Loucy (cell line): ENCODE data around the gene STOM.

Source experiments
- H2AFZ ChIP-seq: fragments of 200-600 bp; sonication (generic); 2 replicates; pipeline ENCODE4 v1.6.0; 2016; ENCODE audit warnings: antibody characterized with exemption, mild to moderate bottlenecking, low read length, moderate library complexity
- H3F3A ChIP-seq: fragments of 200-600 bp; 2 replicates; pipeline ENCODE4 v1.6.0; 2016; ENCODE audit warnings: antibody characterized with exemption, low read depth, mild to moderate bottlenecking
- H3K27me3 ChIP-seq: fragments of 200-600 bp; sonication (generic); 2 replicates; pipeline ENCODE4 v1.6.1; 2014; ENCODE audit warnings: low read length, mild to moderate bottlenecking; ENCODE audit not compliant: insufficient read depth, poor library complexity, severe bottlenecking
- H3K36me3 ChIP-seq: fragments of 200-600 bp; sonication (generic); 2 replicates; pipeline ENCODE4 v1.6.1; 2016; ENCODE audit warnings: low read length; ENCODE audit not compliant: insufficient read depth
- H3K4me1 ChIP-seq: fragments of 200-600 bp; sonication (generic); 2 replicates; pipeline ENCODE4 v1.5.1; 2014; ENCODE audit warnings: low read length, mild to moderate bottlenecking; ENCODE audit not compliant: insufficient read depth, poor library complexity, severe bottlenecking
- H3K4me2 ChIP-seq: fragments of 200-600 bp; sonication (generic); 2 replicates; pipeline ENCODE4 v1.6.0; 2014; ENCODE audit warnings: antibody characterized with exemption, low read length, low read depth, mild to moderate bottlenecking; ENCODE audit not compliant: poor library complexity, severe bottlenecking
- H3K4me3 ChIP-seq: fragments of 200-600 bp; sonication (generic); 2 replicates; pipeline ENCODE4 v1.5.1; 2014; ENCODE audit warnings: low read length, mild to moderate bottlenecking, mixed read lengths; ENCODE audit not compliant: poor library complexity, severe bottlenecking
- H3K79me2 ChIP-seq: fragments of 200-600 bp; sonication (generic); 2 replicates; pipeline ENCODE4 v1.6.1; 2014; ENCODE audit warnings: low read length; ENCODE audit not compliant: insufficient read depth
- H3K9ac ChIP-seq: fragments of 200-600 bp; sonication (generic); 2 replicates; pipeline ENCODE4 v1.6.0; 2014; ENCODE audit warnings: mild to moderate bottlenecking, low read depth, low read length, moderate library complexity; ENCODE audit not compliant: poor library complexity, severe bottlenecking
- H3K9me2 ChIP-seq: fragments of 200-600 bp; sonication (generic); replicated peaks from 2 replicates; pipeline ENCODE4 v1.6.1; 2016; ENCODE audit warnings: low read depth, low read length, mixed read lengths
- H3K9me3 ChIP-seq: fragments of 200-600 bp; sonication (generic); 2 replicates; pipeline ENCODE4 v1.6.1; 2014; ENCODE audit warnings: mild to moderate bottlenecking, antibody characterized with exemption, low read length, low read depth; ENCODE audit not compliant: insufficient read depth
- H4K20me1 ChIP-seq: fragments of 200-600 bp; sonication (generic); 2 replicates; pipeline ENCODE4 v1.6.0; 2014; ENCODE audit warnings: antibody characterized with exemption, low read length, mild to moderate bottlenecking; ENCODE audit not compliant: insufficient read depth, poor library complexity, severe bottlenecking
- CTCF ChIP-seq: fragments of 200-600 bp; sonication (generic); conservative IDR thresholded peaks from 2 replicates; pipeline ENCODE4 v1.5.1; 2014; ENCODE audit warnings: mild to moderate bottlenecking, antibody characterized with exemption, low read length
- EZH2phosphoT487 ChIP-seq: fragments of 200-600 bp; IDR thresholded peaks from 2 replicates; pipeline ENCODE4 v1.6.1; 2018; ENCODE audit warnings: antibody characterized with exemption, mild to moderate bottlenecking, moderate library complexity, borderline replicate concordance

The STOM gene

GRCh38 chr9:121325387-121325786 lies 44.7 kb downstream of the STOM start:
- H3K4me2 ChIP-seq = no peak overlapping the region
- H3F3A ChIP-seq = 0 out of 2 replicates have a peak, but pooled peaks cover 4% of the 10 kb centered on the region
- H3K9me3 ChIP-seq = no peaks in the 10 kb centered on the region
- H3K9ac ChIP-seq = no peak overlapping the region
- H3K4me1 ChIP-seq = peaks cover 16% of the 10 kb centered on the region
- peaks cover 4% of the 10 kb centered on the region; the same call in 1 of the 2 replicates for H3K36me3 ChIP-seq
- TF ChIP-seq CTCF (no peak), EZH2phosphoT487 (no peak)
- no peaks in the 10 kb centered on the region for H3K27me3 ChIP-seq
- no peaks in the 10 kb centered on the region for H4K20me1 ChIP-seq
- no peak overlapping the region for H2AFZ ChIP-seq
- no peaks in the 10 kb centered on the region for H3K79me2 ChIP-seq
- no peak overlapping the region for H3K4me3 ChIP-seq
- H3K9me2 ChIP-seq = no peaks in the 10 kb centered on the region

GRCh38 chr9:121324755-121325154 lies 45.3 kb downstream of the STOM start:
- H3K36me3 ChIP-seq = peaks cover 4% of the 10 kb centered on the region; the same call in 1 of the 2 replicates
- H3K4me2 ChIP-seq = no peak overlapping the region
- H3F3A ChIP-seq = 0 out of 2 replicates have a peak, but pooled peaks cover 4% of the 10 kb centered on the region
- H3K27me3 ChIP-seq = no peaks in the 10 kb centered on the region
- no peak overlapping the region for H2AFZ ChIP-seq
- no peaks in the 10 kb centered on the region for H4K20me1 ChIP-seq
- no peaks in the 10 kb centered on the region for H3K79me2 ChIP-seq
- H3K4me3 ChIP-seq = no peak overlapping the region
- no peaks in the 10 kb centered on the region for H3K9me3 ChIP-seq
- H3K9me2 ChIP-seq = no peaks in the 10 kb centered on the region
- no peak overlapping the region for H3K9ac ChIP-seq
- peaks cover 19% of the 10 kb centered on the region for H3K4me1 ChIP-seq
- TF ChIP-seq EZH2phosphoT487 (no peak), CTCF (no peak)

- H2AFZ ChIP-seq = no peak overlapping the region
- H3K36me3 ChIP-seq = peaks cover 4% of the 10 kb centered on the region; the same call in 1 of the 2 replicates
- H3K9me3 ChIP-seq = no peaks in the 10 kb centered on the region
- TF ChIP-seq EZH2phosphoT487 = no peak
- no peak for TF ChIP-seq CTCF
- H3K27me3 ChIP-seq = no peaks in the 10 kb centered on the region
- no peaks in the 10 kb centered on the region for H4K20me1 ChIP-seq
- H3K4me2 ChIP-seq = no peak overlapping the region
- H3K4me3 ChIP-seq = no peak overlapping the region
- H3K4me1 ChIP-seq = peaks cover 19% of the 10 kb centered on the region
- no peak overlapping the region for H3K9ac ChIP-seq
- H3K9me2 ChIP-seq = no peaks in the 10 kb centered on the region
- 0 out of 2 replicates have a peak, but pooled peaks cover 4% of the 10 kb centered on the region for H3F3A ChIP-seq
- no peaks in the 10 kb centered on the region for H3K79me2 ChIP-seq
These were observed 45.7 kb downstream of the STOM start for GRCh38 chr9:121324316-121324715.
